ENCODE measurements around the gene CIB1.
"Not testable (repeated sequence)": the region's sequence is repeated elsewhere in the genome, so short reads cannot be mapped to it uniquely, and the experiment has no call there.

CIB1 gene

DNA sequence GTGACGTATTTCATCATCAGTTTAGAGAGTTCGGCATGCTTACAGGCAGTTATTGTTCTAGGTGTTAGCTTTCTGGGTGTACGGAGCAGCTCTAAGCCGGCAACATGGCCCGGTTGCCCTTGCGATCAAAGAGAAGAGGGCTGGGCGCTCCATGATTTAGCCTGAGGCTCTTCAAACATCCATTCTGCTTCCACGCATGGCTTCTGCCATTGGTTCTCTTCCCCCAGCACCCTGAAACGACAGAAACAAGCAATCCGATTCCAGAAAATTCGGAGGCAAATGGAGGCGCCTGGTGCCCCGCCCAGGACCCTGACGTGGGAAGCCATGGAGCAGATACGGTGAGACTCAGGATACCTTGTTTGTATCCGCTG, 32.3 kb upstream of the CIB1 start:
- DNase-seq (ENCODE audit: low read depth), result peak; percentile 29
- peak overlapping the region; percentile 95 for H3K4me3 ChIP-seq (replicated peaks; ENCODE audit: low read depth, low read length)
- TF ChIP-seq, protein P1, sequence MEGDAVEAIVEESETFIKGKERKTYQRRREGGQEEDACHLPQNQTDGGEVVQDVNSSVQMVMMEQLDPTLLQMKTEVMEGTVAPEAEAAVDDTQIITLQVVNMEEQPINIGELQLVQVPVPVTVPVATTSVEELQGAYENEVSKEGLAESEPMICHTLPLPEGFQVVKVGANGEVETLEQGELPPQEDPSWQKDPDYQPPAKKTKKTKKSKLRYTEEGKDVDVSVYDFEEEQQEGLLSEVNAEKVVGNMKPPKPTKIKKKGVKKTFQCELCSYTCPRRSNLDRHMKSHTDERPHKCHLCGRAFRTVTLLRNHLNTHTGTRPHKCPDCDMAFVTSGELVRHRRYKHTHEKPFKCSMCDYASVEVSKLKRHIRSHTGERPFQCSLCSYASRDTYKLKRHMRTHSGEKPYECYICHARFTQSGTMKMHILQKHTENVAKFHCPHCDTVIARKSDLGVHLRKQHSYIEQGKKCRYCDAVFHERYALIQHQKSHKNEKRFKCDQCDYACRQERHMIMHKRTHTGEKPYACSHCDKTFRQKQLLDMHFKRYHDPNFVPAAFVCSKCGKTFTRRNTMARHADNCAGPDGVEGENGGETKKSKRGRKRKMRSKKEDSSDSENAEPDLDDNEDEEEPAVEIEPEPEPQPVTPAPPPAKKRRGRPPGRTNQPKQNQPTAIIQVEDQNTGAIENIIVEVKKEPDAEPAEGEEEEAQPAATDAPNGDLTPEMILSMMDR (IDR thresholded peaks at IDR 0.05; ENCODE audit: low read length, missing control alignments), result no peak

- peak; percentile 90 for DNase-seq (ENCODE audit: low read depth)
- TF ChIP-seq, protein P1 (IDR thresholded peaks at IDR 0.05; ENCODE audit: low read length, missing control alignments), result no peak
- peak within 1 kb of the TSS; percentile 95 for H3K4me3 ChIP-seq (replicated peaks; ENCODE audit: low read depth, low read length)
These were observed 31.7 kb upstream of the CIB1 start, which contains the start of gene NGRN for GRCh38 chr15:90265271-90266060. NGRN (plus strand) TSS chr15:90265672; CDS start chr15:90265713, 41 bp downstream.

DNA sequence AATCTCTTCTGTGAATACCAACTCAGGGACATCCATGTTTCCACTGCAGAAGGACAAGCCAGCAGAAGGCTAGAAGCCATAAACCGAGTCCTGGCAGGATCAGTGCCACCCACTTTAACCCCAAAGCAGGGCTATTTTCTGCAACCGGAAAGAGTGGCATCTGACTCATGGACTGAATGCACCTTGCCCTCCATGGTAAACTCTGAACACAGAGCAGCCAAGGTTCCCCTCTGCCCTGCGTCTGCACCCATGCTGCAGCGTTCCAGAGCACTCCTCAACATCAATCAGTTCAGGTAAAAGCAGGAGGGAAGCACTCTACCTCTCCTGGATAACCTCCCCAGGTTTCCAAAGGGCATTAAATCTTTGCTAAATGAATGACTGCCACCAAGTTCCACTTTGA, 30.9 kb upstream of the CIB1 start:
- peak overlapping the region; percentile 95 for H3K4me3 ChIP-seq (replicated peaks; ENCODE audit: low read depth, low read length)
- TF ChIP-seq, protein P1 (IDR thresholded peaks at IDR 0.05; ENCODE audit: low read length, missing control alignments), result no peak
- DNase-seq (ENCODE audit: low read depth), result no peak

DNA sequence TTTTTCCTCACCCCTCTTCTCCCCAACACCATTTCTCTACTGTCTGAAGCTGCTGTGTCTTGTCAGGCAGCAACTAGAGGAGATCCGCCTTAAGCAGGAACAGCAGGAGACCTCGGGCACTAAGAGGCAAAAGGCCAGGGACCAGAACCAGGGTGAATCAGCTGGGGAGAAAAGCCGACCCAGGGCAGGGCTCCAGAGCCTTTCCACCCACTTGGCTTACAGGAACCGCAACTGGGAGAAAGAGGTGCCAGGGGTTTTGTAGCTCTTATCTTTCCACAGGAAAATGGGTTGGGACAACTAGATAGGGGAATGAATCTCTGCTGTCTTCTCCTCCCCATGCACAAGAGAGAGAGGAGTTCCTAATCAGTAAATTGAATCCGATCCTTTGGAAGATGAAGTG, 28.7 kb upstream of the CIB1 start:
- TF ChIP-seq, protein P1 (IDR thresholded peaks at IDR 0.05; ENCODE audit: low read length, missing control alignments), result no peak
- no peak overlapping the region for H3K4me3 ChIP-seq (replicated peaks; ENCODE audit: low read depth, low read length)
- DNase-seq (ENCODE audit: low read depth), result no peak

GRCh38 chr15:90261811-90262210, 28.1 kb upstream of the CIB1 start:
- TF ChIP-seq, protein P1 (IDR thresholded peaks at IDR 0.05; ENCODE audit: low read length, missing control alignments), result no peak
- DNase-seq (ENCODE audit: low read depth), result peak; percentile 70
- no peak overlapping the region for H3K4me3 ChIP-seq (replicated peaks; ENCODE audit: low read depth, low read length)

GRCh38 chr15:90260731-90261130, 27.0 kb upstream of the CIB1 start:
- DNase-seq (ENCODE audit: low read depth); H3K4me3 ChIP-seq (replicated peaks; ENCODE audit: low read depth, low read length): not testable (repeated sequence)

DNA sequence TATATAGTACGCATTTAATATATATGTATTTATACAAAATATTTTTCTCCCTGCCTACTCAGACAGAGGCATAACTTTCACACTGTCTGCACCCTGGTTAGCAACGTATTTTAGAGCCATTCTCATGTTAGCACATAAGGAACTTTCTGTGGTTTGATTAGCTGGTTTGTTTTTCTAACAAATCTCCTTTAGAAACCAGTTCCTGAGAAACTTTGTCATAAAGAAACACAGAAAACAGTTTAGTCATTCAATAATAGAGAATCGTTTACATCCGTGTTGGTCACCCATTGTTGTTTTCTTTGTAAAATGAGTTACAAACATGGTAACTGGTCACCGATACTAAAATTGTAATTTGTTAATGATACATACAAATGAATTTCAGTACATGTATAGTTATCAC, 25.8 kb upstream of the CIB1 start:
- no peak overlapping the region for H3K4me3 ChIP-seq (replicated peaks; ENCODE audit: low read depth, low read length)
- DNase-seq (ENCODE audit: low read depth), result no peak
- TF ChIP-seq, protein P1 (IDR thresholded peaks at IDR 0.05; ENCODE audit: low read length, missing control alignments), result no peak
